HG03439 (cell line): ENCODE results near the gene CARD19.

Experiments
- ATAC-seq: cut with Tn5 transposase; IDR thresholded peaks from one replicate; pipeline ENCODE4 v1.9.1; 2021; ENCODE audit warnings: mild to moderate bottlenecking, moderate library complexity; ENCODE audit not compliant: unreplicated experiment

The CARD19 gene

DNA sequence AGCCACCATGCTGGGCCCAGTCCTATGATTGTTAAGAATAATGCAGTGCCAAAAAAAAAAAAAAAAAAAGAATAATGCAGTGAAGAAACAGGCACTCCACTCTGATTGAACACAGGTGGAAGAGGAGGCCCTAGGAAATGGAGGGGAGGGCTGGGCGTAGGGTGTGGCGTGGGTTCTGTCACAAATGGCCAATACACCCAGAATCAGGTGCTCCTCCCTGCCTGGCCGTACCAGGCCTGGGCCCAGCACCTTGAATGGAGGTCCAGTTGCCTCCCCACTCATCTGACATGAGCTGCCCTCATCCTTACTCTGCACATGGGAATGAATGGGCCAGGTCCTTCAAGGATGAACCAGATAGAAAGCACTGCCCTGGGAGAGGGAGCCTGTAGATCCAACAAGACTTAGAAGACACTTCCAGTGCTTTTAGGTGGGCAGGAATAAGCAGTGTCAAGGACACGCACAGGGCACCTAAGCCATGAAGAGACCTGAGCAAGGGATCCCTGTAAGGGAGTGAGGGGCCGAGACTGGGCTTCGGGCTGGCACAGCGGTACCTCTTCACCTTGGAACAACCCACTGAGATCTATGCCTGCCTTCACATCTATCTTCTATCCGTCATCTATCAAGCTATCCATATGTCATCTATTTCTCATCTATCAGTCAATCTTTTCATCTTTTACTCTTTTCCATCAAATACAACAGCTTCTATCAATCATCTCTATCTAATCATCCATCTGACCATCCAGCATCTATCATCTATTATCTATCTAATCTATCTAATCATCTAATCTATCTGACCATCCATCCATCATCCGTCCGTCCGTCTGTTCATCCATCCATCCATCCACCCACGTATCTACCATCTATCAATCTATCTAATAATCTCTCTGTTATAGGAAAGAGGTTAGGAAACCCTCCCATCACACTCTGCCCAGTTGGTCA, 22.2 kb downstream of the CARD19 start:
- no peak for ATAC-seq

DNA sequence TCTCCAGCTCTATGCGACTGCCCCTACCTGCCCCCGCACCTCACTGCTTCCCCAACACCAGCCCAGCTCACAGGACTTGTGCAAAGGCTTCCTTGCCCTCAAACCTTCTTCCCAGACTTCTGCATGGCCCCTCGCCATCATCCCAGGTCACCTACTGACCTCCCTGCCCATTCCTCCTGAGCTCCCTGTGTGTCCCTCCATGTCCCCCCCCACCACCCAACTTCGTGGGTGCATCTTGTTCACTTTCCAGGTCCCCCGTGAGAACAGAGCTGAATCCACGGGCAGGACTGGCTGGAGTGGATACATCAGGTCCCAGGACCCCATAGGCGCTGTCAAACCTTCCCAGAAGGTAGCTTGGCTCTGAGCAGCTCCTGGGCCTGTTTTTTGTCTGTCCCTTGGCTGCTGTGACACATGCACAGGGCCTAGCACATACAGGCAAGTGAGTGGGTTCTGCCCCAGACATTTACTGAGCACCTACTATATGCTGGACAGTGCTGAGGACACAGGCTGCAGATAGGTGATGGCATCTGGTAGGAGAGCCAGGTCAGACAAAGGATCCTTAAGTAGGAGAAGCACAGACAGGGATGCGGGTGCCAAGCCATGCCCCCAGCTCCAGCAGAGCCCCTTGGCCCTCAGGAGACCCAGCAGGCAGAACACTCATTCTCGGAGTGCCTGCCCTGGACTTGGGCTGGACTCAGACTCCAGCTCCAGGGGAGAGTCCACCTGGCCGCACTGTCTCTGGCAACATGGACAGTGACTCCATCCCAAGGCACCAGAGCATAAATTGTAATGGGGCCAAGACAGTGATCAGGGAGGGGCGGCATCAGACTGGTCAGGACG, 23.1 kb downstream of the CARD19 start:
- ATAC-seq: no peak

DNA sequence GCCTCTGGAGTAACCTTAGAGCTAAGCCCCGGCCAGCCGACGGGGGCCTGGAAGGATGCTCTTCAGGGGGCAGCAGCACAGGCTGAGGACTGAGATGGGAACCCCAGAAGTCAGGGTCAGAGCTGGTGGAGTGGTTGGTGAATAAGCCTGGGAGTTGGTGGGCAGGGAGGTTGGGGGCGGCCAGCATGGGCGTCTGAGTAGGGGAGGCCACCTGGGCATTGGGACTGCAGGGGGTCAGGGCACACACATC, 23.6 kb downstream of the CARD19 start:
- ATAC-seq: no peak

DNA sequence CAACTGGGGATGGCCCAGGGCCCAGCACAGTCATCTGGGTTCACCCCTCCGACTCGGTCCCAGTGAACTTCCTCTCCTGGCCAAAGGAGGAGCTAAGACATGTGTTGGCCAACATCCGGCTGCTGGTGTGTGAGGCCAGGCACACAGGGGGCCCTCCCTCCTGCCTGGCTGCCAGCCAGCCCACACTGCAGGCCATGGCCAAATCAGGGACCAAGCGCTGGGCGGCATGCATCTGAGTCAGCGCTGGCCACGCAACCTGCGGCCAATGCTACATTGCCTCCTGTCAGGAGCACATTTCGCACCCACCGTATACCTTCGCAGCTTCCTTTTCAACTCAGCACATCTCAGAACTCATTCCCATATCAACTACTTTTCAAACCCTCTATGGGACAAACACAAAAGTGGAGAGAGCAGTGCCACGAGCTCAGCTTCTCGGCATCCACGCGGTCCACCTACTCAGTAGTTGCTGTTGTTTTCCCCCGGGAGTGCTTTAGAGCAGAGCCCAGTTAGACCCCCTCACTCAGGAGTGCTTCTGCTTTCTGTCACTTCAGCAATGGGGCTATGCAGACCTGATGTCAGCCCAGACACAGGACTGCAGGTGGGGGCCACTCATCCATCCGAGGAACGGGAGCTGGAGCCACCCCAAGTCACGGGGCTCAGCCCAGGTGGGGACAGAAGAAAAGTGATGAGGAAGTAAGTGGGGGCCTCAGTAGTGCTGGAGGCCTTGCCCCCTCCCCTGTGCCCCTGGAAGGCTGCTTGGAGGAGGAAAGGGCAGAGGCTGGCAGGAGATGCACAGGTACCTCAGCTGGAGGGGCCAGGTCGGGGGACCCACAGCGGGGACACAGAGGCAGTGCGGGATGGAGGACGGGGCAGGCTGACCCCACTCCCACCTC, 24.2 kb downstream of the CARD19 start:
- peak; percentile 78 for ATAC-seq

DNA sequence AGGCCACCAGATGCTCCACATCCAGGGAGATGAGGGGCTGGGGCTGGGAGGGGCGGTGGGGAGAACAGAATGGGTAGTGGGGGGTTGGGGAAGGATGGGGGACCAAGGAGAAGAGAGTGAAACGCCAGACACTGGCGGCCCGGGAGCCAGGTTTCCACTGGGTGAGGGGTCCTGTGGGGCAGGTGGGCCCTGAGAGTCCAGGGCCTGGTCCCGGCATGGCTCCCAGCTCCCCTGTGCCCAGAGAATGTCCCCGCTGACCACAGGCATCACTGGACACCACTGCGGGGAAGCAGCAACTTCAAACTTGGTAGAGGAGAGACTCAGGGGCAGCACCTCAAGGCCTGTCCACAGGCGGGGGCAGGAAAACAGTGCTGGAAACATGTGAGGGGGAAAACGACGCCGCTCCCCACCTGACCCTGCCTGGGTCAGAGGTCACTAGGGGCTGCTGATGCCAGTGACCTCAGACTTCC, 24.9 kb downstream of the CARD19 start:
- no peak for ATAC-seq

DNA sequence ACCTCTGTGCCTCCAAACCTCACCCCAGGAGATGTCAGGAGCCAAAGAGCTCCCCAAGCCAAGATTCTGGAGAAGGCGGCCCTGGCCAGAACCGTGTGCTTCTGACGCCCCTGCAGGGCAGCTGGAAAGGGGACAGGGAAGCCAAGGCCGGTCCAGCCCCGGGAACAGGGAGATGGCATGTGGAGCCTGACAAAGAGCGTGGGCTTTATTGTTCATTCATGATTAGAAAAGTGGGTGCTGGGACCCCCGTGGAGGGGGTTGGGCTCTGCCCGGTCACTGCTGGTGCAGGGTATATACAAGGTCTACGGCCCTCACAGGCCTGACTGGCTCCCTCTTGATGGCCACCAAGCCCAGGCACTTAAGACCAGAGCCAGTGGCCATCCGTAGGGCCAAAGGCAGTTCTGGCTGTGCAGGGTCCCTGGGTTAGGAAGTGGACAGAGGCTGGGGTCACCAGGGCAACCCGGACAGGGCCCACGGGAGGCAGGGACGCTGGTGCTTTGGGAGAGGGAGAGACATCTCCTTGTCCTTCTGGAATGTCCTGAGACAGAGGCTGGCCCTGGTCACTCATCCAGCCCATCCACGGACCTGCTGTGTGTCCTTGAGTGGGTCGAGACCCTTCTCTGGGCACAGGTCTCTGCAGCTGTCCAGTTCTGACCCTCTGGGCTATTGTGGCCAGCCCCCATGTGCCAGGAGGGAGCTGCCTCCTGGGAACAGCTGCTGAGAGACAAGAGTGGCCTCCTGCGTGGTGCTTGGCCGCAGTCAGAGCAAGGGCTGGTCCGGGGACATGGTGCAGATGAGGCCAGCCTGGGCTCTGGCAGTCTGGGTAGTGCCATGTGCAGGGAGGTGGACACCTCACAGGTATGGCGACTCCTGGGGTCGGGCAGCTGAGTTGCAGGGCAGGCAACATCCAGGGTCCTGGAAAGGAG, 25.6 kb downstream of the CARD19 start:
- no peak for ATAC-seq

DNA sequence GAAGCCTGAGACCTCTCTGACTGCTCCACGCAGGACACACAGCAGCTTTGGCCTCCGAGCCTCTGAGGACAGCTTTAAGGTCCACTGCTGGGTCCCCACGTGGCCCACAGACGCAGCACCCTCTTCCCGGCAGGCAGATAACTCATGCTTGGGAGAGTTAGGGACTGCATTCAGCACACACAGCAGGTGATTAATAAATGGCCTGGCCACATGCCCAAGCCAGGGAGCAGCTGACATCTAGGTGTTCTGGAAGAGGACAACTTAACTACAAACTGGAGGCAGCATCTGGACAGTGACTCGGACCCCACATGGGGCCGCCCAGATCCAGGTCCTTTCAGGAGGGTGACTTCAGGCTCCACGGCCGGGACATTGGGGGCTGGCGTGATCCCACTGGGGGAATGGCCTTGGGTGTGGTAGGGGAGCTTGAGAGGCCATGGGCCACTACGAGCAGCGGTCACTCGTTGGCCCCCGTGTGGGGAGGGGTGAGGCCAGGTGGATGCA, 26.8 kb downstream of the CARD19 start:
- no peak for ATAC-seq

DNA sequence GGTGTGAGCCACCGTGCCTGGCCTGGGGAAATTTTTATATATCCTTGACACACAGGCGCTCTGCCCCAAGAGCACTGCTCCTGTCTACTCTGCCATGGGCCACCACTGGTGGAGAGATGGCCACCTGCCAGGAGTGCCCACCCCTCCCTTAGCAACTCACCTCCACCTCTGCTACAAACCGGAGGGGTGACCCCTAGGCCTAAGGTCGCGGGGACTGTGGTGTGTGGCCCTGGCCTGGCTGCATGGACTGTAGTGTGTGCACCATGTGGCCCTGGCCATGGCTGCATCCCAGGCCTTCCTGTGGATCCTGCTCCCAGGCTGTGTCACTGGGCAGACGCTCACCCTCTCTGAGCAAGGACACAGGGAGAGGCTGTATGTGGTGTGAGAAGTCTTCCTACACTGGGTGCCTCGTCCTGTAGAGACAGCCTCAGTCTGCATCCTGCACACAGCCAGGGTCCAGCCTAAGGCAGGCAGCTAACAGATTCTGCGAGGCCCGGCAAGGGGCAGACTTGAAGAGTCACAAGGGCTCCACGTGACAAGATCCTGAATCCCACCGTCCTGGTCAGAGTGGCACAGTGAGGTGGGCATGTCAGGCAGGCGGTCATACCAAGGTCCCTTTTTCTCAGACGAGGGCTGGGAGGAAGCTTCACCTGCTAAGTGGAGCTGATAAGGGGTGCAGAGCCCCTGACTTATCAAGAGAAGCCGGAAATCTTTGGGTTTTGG, 27.7 kb downstream of the CARD19 start:
- ATAC-seq: no peak

DNA sequence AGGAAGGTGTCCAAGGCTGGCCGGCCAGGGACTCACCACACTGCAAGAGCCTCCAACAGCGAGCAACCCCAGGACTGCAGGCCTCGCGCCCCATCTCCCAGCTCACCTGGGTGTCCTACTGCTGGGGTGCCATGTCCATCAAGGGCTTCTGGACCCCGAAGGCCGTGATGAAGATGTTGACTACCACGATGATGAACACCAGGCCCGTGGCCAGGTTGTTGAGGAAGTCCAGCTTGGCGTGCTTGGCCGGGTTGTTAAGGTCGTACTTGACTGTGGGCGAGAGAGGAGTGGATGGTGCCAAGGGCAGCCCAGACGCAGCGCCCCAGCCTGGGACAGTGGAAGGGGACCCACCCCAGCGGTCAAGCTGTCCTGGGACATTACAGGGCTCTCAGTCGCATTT, 28.8 kb downstream of the CARD19 start:
- ATAC-seq: no peak

DNA sequence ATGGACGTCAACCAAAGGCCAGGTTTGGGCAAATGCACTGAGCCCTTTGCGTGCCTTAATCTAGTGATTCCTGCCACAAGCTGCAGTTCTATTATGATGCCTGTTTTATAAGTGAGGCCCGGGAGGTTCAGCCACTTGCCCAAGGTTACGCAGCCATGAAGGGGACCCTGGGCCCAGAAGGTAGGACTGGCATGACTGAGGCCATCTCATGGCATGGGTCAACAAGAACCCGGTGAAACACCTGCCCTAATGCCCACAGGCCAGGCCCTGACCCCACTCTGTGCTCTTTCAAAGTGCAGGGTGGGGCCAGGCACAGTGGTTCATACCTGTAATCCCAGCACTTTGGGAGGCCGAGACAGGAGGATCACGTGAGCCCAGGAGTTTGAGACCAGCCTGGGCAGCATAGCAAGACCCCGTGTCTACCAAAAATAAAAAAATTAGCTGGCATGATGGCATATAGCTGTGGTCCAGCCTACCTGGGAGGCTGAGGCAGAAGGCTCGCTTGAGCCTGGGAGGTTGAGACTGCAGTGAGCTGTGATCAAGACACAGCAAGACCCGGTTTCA, 29.4 kb downstream of the CARD19 start:
- ATAC-seq: no peak

DNA sequence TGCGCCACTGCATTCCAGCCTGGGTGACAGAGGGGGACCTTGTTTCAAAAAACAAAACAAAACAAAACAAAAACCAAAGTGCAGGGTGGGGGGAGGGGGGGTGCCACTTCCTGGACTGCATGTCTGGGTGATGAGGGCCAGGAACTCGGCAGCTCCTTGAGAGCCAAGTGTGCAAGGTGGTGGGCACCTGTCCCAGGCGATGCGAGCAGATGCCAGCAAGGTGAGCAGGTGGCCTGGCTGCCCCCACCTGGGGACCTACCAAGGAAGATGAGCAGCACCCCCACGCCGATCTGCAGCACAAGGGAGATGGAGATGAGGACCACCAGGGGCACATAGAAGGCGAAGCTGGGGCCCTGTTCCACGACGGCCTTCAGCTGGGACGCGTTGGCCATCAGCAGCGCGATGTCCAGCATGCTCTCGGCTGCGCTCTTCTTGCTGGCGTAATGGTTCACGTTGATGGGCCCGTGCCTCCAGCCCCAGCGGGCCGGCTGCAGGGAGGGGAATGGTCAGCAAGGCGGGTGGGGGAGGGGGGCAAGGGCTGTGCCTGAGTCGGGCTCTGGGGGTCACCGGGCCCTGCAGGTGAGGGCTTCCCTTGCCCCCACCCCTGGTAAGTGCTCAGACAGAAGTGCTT, 30.2 kb downstream of the CARD19 start:
- ATAC-seq: no peak

DNA sequence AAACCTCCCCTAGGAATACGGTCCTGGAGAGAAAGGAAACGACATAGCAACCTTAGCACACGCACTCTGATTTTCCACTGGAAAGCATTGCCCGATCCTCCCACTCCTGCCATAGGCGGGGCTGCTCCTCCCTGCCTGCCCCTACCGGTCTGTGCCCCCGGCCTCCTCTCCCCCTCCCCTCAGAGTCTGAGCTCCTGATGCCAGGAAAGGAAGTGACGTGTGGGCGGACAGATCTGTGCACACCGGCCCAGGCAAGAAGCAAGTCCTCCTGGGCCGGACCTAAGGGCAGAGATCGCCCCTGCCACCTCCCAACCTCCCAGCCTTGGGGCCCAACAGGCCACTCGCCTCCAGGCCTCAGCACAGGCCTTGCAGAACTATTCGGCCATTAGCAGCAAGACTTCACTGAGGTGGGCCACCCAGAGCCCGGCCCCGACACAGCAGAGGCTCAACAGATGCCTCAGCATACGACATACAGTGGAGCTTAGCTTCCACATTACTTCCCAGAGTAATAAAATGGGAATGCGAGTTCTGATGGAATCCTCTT, 30.9 kb downstream of the CARD19 start:
- no peak for ATAC-seq

DNA sequence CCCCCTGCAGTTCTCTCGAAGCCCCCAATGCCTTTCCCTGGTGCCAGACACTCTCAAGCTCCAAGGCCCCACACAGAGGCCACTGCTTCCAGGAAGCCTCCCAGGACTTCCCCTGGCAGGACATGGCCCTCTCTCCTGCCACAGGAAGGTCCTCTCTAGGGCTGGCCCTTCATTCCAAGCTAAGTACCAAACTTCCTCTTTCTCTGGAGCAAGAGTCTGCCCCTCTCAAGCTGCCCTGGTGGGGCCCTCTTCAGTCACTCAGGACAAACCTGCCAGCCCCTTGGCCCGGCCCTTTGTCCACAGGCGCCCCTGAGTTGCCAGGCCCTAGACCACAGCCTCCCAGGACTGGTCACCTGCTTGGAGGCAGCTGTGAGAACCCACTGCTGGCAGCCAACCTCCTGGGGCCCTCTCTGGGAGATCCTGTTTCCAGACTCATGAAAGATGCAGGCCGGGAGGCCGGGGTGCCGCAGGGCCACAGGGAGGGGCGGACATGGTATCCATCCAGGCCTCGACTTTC, 31.4 kb downstream of the CARD19 start:
- ATAC-seq: no peak

DNA sequence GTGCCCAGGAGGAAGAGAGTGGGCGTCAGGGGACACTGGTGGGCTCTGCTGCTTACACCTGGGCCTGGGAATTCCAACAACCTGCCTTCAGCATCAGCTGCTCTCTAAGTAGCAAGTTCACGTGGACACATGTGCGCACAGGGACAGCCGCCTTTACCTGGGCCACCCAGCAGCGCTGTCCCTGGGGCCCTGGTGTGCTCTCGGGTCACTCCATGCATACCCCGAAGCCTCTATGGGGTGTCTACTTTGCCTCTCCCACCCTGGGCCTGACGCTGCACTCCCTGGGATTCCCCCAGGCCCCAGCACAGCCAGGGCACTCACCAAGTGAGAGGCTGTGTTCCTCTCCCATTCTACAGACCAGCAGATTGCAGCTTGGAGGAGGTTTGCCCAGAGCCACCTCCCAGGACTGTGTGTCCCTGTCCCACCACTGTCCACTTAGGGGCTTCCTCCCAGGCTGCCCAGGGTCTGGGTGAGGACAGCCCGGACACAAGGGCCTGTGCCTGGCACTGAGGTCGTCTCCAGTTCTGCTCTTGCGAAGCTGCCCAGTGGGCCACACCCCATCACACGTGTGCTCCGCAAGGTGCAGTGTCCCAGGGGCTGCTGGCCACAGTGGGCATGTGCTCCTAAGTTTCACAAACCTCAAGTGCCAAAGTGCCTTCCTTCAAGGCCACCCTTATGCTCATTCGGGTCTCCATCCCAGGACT, 32.1 kb downstream of the CARD19 start:
- no peak for ATAC-seq

DNA sequence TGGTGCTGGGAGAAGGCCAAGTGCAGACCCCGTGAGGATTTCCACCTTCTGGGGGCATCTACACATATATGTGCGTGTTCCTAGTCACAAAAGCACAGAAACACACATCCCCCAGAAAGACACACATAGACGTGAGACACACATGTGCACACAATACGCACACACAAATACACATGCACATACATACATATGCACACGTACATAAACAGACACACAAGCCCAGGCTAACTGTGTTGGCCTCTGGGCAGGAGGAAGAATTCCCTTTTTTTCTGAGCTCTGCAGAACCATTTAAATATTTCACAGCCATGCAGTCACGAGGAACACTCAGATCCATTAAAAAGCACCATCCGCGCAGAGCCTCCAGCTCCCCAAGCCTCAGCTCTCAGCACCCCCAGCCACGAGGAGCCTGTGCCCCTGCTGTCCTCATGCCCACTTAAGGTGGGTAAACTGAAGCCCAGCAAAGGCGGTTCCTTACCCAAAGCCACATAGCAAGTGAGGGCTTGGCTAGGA, 32.8 kb downstream of the CARD19 start:
- no peak for ATAC-seq

DNA sequence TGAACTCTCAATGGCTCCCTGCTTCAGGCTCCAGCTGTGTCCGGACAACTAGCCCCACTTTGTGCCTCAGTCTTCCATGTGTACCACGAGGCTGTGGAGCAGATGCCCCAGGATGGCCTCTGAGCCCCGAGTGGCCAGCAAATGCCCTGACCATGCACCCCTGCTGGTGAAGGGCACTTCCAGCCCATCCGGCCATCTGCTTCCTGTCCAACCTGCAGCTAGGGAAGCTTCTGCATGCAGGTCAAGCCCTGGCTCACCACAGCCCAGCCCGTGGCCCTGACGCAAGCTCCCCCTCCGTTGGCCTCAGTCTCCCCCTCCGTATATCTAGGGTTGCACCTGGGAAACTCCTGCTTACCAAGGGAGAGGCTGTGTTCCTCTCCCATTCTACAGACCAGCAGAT, 33.3 kb downstream of the CARD19 start:
- no peak for ATAC-seq
